ENCODE data around the gene SEMA5A.

The SEMA5A gene

DNA sequence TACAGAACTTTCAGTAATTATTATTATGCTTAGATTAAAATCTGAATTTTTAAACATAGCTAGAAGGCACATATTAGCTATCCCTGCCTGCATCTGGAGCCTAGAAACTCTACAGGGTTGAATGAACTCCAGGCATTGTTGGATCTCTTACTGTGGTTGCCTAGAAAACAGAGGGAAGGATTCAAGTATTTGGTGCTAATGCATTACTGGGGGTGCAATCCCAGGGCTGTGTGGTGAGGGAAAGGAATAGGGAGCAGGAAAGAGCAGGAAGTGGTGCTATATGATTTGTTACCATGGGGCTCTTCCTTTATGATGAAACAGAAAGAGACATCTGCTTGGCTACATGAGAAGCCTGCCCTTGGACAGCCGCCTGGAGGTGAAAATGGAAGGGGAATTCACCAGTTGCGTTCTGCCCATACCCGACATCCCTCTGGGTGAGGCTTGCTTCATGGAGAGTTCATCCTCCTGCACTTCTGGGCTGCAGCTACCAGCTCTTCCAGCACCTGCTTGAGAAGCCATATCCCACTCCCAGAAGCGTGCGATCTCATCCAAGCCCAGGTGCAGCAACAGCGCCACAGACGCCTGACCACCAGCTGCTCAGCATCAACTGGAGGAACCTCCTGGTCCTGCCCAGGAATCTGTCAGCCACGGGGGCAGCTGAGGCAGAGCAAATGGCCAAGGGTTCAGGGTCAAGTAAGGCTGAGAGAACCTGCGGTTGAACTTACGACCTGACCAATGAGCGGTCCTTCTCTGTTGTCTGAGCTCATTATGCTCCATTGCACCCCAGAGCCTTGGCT is 362.8 kb downstream of the SEMA5A start:
- DNase-seq (ENCODE audit: low spot score) (no peak), FAIRE-seq (no peak)

DNA sequence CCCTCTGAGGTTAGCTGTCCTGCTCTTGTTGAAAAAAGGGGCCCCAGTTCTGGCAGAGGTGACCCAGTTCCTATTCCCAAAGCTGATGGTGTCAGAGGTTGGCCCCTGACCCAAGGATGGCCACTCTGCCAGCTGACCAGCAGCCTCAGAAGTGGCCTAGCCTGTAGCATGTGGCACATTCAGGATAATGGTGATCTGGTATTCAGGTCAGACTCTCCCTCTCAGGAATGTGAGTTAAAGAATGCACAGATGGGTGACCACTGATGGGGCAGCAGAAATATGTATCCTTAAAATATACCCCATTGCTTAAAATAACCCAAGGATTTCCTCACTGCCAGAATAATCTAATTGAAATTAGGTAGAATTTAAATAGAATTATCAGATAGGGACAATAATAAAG is 369.2 kb downstream of the SEMA5A start:
- DNase-seq (ENCODE audit: low spot score) (no peak), FAIRE-seq (no peak)

DNA sequence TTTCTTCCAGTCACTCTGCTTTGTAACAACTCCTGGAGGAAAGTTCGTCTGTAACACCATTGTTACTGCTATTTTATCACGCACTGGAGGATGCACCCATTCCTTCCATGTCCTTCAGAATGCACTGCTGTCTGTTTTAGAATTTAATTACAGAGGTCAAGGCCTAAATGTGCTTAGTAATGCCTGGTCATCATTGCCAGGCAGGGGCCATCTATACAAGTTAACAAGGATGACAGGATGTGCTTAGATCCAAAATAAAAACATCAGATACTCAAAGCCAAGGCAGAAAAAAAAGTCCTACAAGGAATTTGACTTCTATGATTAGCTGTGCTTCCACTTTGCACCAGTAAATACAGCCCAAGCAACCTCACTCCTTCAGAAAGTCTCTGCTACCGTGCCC is 371.4 kb downstream of the SEMA5A start:
- no peak for DNase-seq (ENCODE audit: low spot score)
- no peak for FAIRE-seq

DNA sequence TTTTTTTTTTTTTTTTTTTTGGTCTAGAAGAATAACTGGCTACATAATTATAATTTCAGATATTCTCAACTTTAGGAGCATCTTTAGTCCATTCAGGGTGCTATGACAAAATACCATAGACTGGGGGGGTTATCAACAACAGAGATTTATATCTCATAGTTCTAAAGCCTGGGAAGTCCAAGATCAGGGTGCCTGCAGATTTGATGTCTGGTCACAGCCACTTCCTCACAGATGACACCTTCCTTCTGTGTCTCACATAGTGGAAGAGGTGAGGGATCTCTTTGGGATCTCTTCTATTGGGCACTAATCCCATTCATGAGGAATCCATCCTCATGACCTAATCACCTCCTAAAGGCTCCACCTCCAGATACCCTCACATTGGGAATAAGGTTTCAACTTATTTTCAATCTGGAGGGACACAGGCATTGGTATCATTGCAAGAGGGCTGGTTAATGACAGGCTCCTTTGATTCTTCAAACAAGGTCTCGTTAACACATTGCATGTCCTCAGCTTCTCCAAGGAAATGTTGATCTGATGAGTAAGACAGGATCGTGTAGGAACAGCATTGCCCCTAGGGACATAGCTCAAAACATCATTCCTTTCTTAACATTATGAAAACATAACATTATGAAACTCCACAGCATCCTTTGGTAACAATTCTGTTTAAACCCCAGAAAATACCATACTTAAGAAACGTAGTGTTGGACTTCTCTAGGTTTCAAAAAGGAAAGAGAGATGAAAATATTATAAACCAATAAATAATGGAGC is 372.4 kb downstream of the SEMA5A start:
- DNase-seq (ENCODE audit: low spot score), result no peak
- FAIRE-seq, result no peak

DNA sequence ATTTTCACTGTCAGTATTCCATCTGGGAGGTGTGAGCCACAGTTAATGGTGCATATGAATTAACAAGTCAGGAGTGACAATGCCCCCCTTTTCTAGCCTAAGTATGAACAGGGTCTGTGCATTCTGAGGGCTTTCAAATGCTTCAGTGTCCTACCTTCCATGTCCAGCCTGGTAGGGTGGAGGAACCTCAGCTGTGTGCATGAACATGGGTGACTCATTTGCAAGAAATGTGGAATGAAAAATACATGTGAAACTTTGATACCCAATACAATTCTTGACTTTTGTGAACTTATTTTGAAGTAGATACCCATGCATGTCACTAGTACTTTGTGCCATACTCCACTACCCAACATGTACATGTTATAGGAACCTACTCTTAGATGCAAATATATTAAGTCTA is 375.8 kb downstream of the SEMA5A start:
- FAIRE-seq (no peak), DNase-seq (ENCODE audit: low spot score) (no peak)

DNA sequence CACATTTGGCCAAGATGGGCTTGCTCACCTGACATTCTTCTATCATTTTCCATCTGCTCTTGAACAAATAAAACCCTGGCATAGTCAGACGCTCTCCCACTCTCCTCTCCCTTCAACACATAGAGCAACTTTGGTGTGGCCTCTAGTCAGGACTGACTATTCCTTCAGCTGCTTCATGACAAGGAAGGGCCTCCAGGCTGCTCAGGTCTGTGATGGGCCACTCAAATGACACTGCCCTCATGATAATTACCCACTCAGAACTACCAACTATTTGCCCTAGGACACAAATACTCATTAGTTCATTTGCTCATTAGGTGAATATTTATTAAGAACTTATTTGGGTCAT is 376.3 kb downstream of the SEMA5A start:
- FAIRE-seq (peak; percentile 65), DNase-seq (ENCODE audit: low spot score) (no peak)

DNA sequence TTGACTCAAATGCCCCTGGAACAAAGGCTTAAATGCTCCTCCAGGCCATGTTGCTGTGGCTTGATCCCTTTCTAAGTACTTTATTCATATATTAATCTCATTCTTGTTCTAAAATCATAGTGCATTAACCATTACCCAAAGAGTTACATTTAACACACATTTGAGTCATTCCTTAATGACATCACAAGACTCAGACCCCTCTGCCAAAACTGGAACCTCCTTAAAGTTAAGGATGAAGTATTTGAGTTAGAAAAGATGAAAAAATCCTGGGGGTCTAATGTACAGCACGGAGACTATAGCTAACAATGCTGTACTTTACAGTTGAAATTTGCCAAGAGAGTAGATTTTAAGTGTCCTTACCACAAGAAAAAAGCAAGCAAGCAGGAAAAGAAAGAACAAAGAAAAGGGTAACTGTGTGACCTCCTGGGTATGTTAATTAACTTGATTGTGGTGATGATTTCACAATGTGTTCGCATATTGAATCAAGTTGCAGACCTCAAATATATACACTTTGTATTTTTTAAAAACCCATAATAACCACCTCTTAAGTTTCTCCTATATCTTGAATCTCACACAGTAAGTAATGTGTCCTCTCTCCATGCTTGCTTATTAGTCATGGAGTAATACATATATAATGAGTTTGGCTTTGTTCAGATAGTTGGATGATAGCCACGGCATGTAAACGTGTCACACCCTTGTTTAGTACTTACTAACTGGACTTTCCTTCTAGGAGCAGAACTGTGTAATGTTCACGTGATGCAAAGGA is 376.9 kb downstream of the SEMA5A start:
- DNase-seq (ENCODE audit: low spot score), result no peak
- no peak for FAIRE-seq

DNA sequence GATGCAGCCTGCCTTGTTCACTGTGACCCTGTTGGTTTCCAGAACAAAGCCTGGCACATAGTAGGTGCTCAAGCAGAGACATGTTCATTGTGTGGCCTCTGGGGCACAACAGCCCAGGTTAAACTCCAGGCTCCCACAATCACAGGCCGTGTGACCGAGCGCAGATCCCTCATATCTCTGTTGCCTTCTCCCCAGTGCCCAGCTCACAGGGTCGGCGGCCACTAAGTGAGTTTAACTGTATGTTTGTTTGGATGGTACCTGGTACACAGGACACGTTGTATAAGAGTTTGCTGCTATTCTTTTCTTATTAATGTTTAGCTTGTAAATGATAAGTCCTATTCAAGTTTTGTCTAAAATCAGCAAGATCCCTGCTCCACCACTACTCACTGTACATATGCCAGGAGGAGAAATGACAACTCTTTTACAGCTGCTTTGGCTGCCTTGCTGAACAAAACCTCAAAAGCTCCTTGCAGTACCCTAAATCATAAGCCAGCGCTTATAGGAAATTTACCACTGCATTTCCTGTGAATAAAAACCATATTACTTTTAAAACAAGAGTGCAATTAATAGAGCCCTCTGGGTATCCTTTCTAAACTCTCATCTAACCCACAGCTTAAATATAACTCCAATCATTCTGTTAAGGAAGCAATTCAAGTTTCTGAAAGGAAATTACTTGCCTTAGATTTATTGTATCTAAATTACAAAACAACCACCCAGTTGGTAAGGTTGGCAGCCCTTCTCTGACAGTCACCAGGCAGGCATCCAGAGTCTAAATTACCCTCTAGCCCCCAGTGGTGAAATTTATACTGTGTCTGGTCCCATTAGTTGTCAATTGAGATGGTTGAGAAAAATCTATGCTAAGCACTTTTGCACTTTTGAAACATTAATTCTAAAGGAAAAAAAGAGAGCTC is 379.4 kb downstream of the SEMA5A start:
- no peak for DNase-seq (ENCODE audit: low spot score)
- FAIRE-seq, result no peak

DNA sequence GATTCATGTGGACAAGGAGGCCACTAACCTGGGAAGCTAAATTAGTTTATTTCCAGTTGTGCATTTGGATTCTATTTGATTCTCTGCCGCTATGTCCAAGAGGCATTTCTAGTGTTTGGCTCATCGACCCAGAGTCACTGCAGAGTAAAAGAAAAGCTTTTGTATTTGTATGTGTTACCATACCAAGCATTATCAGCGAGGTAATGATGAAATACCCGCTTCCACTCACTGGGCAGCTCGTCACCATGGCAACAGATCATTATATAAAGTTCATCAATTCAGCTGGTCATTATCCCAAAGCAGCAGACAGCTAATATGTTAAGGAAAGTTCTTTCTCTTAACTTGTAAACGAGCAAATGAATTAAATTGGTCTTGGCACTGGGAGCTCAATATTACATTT is 380.3 kb downstream of the SEMA5A start:
- FAIRE-seq (no peak), DNase-seq (ENCODE audit: low spot score) (no peak)

DNA sequence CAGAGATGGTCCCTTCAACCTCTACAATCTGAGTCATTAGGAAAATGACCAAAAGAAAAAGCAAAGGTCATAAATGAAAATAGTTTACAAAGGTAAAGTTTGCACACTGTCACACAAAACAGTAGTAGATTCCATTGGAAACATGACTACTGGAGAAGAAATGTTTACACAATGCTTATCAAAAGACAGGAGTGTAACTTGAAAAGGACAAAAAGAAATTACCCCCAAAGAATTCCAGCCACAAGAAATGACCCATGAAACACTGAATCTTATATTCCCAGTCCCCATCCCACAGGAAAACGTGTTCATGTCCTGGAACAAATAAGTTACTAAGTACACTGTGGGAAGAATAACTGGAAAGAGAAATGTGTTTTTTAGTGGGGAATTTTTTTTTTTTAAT is 385.1 kb downstream of the SEMA5A start:
- no peak for FAIRE-seq
- no peak for DNase-seq (ENCODE audit: low spot score)

DNA sequence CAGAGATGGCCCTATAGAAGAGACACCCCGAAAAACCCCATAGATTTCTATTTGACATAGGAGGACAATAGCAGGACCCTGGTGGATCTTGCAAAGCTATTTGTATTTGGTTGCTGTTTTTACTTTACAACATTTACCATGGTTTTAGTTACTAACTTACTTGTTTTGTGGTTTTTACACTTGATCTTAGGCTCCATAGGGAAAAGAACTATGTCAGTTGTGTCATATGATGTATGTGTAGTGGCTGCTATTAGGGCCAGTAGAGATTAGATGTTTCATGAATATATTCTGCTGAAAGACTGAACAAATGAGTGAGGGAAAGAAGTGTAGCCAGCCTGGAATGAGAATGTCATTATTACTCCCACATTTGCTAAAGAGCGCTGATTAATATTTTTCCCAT is 388.1 kb downstream of the SEMA5A start:
- no peak for FAIRE-seq

DNA sequence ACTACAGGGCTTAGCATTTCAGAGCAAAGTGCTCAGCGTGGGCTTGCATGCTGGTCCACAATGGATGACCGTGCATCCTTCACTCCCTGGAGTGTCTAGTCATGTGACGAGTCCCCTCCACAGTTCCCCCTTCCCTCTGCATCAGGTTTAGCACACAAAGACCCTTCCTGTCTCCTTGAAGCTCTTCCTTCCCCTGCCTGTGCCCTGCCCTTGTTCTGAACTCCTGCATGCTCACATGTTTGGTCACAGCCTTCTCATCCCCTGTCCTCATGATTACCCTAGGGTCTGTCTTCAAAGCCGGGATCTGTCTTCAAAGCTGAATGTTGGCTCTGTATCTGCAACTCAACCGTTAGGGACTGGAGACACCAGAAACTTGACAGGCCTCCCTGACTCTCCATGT is 388.9 kb downstream of the SEMA5A start:
- DNase-seq (ENCODE audit: low spot score) (no peak), FAIRE-seq (no peak)

More for the DNA sequence above, 388.1 kb downstream of the SEMA5A start:
- DNase-seq (ENCODE audit: low spot score), result no peak

DNA sequence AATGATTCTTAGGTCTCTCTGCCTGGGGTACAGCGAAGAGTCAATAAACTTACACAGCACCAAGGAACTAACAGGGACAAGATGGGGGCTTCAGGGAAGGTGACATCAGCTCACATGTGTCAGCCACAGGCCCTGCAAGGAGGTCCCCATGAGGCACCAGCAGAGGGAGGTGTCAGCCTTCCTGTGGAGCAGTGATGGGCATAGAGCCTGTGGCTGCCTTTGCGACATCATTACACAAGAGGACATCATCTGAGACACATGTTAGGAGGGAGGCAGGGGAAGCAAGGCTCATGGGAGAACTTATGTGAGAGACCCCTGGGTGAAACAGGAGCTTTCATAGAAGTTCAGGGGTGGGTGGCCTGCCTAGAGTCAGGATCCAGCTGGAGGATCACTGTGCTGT is 389.6 kb downstream of the SEMA5A start:
- DNase-seq (ENCODE audit: low spot score), result peak; percentile 27
- peak; percentile 37 for FAIRE-seq

DNA sequence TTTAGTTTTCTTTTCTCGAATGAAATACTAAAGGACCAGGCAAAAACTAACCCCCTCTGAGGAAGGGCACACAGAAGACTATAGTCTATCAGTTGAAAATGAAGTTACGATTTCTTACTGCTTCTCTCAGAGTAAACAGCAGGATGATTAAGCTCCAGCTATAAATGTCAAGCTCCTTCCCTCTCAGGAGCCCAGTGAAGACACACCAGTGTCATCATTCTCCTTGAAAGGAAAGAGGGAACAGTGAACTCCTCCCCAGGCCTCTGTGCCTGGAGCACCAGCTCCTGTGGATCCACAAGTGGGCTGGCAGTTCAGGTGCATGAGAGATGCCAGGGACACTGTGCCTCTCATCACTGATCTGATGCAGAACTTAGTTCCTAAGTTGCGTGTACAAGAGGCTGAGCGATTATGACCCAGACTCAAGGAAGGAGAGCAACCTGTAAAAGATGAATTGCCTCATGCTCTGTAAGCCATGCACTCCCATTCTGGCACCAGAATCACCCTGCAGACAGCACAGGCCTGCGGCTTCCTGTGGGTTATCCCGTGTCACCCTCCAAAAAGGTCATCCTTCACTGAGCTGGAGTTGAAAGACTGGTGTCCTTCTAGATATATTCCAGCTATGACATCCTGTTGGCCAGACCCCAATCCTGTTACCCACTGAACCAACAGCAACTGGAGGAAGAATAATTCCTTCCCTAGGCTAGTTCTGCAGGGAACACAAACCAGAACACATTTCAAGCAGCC is 394.0 kb downstream of the SEMA5A start:
- no peak for DNase-seq (ENCODE audit: low spot score)
- no peak for FAIRE-seq

DNA sequence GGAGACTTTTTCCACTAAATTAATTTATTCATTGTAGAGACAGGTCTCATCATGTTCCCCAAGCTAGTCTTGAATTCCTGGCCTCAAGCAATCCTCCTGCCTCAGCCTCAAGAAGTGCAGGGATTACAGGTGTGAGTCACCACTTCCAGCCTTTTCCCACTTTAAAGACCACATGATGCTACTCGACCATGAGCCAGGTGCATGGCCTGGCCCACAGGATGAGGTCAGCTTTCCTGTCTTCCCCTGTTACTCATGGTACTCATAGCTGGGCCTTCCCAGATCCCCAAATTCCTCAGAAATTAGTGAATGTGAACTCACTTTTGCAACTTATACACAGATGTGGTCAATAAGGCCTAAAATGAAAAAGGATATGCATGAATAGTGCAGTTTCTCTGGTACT is 395.9 kb downstream of the SEMA5A start:
- no peak for FAIRE-seq
- DNase-seq (ENCODE audit: low spot score), result peak; percentile 62

DNA sequence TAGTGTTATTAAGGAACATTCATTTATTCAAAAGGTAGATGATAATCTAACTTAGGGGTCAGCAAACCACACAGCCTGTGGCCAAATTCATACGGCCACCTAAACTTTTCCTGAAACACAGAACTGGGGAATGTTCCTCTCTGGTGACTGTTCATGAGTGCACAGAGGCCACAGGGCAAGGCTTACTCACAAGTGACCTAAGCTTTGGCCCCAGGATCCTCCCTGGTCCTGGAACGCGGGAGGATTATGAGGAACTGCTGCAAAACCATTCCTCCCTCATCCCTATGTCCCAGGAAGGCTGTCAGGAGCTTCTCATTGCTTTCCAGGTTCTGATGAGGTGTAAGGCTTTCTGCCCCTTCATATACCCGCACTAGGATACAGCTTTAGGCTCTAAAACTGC is 397.6 kb downstream of the SEMA5A start:
- no peak for FAIRE-seq
- no peak for DNase-seq (ENCODE audit: low spot score)

DNA sequence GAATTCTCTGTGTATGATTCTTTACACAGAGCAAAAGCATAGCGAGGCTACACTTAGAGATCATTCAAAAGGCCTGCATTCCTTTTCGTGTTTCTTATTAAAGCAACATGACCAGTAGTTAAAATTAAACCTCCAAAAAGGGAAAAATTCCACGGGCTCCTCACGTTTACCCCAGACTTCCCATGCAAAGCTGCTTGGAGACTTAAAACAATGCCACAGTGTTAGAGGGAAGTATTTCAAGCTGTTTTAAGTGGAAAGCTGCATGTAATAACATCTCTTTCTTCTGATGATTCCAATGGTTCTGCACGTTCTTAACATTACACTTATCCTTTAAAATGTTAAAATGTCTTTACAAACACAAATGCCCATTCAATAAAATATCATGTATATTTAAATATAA is 405.2 kb downstream of the SEMA5A start:
- no peak for DNase-seq (ENCODE audit: low spot score)
- FAIRE-seq, result no peak

DNA sequence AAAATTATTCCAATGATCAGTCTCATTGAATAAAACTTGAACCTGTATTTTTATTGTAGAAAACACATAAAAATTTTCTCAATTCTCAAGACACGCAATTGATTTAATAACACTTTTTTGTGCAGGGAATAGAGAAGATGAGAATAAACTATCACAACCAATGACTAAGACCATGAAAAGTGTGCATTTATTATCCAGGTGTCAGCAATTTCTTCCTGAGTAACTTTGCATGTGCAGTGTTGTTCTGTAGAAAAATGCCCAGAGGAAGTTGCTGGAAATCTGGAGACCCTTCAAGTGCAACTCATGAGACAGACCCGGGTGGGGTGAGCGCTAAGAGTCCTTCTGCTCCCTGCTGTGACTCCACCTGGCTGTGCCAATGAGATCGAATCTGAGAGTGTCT is 405.7 kb downstream of the SEMA5A start:
- FAIRE-seq (no peak), DNase-seq (ENCODE audit: low spot score) (no peak)

DNA sequence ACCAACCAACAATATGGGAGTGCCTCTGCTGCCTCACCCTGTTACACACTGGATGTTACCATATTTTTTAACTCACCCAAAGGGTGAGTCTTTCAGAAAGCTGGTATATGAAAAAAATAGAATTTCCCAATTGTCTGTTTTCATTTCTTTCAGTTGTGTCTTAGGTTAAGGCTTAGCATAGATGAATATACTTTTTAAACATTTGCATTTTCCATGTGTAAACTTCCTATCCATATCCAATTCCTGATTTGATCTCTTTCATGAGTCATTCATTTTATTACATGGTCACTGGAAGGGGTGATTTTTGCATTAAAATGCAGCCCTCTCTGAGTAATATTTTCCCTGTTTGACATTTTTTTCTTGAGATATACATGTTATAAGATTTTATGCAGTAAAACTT is 406.5 kb downstream of the SEMA5A start:
- DNase-seq (ENCODE audit: low spot score) (no peak), FAIRE-seq (no peak)

DNA sequence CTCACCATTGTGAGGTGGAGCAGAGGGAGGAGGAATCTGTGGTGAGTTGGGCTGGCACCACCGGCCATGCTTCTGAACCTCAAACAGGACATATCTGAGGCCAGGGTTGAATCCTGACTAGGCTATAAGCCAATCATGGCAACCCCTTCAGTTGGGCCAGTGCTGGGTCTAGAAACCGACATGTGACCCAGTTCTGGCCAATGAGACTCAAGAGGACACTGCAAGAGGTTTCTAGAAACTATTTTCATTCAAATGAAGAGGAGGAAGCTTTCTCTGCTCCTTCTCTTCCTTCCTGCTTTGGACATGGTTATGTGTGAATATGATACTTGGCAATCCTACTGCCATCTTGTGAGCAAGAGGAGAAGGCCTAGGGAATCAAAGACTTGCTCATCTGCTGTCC is 417.7 kb downstream of the SEMA5A start:
- DNase-seq (ENCODE audit: low spot score), result no peak
- FAIRE-seq, result no peak

DNA sequence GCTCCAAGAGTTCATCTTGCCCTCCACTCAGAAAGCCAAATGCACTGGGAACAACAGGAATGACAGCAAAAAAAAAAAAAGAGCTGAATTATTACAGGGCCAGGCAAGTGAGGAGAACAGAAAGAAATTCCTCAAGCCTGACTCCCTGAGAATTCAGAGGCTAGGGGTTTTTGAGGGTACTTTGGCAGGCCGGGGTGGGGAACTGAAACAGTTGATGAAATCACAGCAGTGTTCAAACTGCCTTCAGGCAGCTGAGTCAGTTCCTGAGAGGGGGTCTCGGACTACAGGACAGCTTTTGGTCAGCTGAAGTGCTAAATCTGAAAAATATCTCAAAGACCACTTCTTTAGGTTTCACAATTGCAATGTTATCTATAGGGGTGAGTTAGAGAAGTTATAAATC is 419.4 kb downstream of the SEMA5A start:
- no peak for FAIRE-seq
- DNase-seq (ENCODE audit: low spot score), result no peak

All from urothelium cell line (cell line).